ENCODE data around the gene ALKBH7.
"Not testable (repeated sequence)": the region's sequence is repeated elsewhere in the genome, so short reads cannot be mapped to it uniquely, and the experiment has no call there.

DNA sequence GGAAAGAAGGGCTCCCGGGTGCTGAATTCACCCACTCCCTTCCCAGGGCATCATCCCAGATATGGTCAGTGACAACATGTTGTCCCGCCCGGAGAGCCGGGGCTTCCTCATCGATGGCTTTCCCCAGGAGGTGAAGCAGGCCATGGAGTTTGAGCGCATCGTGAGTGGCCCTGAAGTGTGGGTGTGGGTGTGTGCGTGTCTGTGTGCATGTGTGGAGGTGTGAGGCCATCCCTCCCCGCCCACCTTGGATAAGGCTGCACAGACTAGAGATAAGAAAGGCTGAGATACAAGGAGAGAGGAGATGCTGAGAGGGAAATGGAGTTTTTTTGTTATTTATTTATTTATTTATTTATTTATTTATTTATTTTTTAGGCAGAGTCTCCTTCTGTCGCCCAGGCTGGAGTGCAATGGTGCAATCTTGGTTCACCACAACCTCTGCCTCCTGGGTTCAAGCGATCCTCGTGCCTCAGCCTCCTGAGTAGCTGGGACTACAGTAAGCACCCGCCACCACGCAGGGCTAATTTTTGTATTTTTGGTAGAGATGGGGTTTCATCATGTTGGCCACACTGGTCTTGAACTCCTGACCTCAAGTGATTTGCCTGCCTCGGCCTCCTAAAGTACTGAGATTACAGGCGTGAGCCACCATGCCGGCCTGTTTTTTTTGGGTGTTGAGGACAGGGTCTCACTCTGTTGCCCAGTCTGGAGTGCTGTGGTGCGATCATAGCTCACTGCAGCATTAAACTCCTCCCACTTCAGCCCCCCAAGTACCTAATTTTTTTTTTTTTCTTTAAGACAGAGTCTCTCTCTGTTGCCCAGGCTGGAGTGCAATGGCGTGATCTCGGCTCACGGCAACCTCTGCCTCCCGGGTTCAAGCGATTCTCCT lies 27.7 kb downstream of the ALKBH7 start:
- not testable (repeated sequence) for TF ChIP-seq POLR2A (IDR thresholded peaks at IDR 0.05)
- TF ChIP-seq, protein P1, sequence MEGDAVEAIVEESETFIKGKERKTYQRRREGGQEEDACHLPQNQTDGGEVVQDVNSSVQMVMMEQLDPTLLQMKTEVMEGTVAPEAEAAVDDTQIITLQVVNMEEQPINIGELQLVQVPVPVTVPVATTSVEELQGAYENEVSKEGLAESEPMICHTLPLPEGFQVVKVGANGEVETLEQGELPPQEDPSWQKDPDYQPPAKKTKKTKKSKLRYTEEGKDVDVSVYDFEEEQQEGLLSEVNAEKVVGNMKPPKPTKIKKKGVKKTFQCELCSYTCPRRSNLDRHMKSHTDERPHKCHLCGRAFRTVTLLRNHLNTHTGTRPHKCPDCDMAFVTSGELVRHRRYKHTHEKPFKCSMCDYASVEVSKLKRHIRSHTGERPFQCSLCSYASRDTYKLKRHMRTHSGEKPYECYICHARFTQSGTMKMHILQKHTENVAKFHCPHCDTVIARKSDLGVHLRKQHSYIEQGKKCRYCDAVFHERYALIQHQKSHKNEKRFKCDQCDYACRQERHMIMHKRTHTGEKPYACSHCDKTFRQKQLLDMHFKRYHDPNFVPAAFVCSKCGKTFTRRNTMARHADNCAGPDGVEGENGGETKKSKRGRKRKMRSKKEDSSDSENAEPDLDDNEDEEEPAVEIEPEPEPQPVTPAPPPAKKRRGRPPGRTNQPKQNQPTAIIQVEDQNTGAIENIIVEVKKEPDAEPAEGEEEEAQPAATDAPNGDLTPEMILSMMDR (IDR thresholded peaks at IDR 0.05): not testable (repeated sequence)
